NK-92 treated with Interleukin-12 subunit alpha and Interleukin-12 subunit beta, amount 100 ng/mL, for 24 hours (cell line): ENCODE results near the gene TMEM131L.
"Not testable (repeated sequence)": the region's sequence is repeated elsewhere in the genome, so short reads cannot be mapped to it uniquely, and the experiment has no call there.

Source experiments
- DNase-seq: peaks from one replicate; lab custom pipeline; 2025; lab: John Stamatoyannopoulos, UW

Gene TMEM131L, protein sequence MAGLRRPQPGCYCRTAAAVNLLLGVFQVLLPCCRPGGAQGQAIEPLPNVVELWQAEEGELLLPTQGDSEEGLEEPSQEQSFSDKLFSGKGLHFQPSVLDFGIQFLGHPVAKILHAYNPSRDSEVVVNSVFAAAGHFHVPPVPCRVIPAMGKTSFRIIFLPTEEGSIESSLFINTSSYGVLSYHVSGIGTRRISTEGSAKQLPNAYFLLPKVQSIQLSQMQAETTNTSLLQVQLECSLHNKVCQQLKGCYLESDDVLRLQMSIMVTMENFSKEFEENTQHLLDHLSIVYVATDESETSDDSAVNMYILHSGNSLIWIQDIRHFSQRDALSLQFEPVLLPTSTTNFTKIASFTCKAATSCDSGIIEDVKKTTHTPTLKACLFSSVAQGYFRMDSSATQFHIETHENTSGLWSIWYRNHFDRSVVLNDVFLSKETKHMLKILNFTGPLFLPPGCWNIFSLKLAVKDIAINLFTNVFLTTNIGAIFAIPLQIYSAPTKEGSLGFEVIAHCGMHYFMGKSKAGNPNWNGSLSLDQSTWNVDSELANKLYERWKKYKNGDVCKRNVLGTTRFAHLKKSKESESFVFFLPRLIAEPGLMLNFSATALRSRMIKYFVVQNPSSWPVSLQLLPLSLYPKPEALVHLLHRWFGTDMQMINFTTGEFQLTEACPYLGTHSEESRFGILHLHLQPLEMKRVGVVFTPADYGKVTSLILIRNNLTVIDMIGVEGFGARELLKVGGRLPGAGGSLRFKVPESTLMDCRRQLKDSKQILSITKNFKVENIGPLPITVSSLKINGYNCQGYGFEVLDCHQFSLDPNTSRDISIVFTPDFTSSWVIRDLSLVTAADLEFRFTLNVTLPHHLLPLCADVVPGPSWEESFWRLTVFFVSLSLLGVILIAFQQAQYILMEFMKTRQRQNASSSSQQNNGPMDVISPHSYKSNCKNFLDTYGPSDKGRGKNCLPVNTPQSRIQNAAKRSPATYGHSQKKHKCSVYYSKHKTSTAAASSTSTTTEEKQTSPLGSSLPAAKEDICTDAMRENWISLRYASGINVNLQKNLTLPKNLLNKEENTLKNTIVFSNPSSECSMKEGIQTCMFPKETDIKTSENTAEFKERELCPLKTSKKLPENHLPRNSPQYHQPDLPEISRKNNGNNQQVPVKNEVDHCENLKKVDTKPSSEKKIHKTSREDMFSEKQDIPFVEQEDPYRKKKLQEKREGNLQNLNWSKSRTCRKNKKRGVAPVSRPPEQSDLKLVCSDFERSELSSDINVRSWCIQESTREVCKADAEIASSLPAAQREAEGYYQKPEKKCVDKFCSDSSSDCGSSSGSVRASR (N-terminal part only)

GRCh38 chr4:153466081-153466948 lies at the start of gene TMEM131L:
TSS of gene TMEM131L (plus strand) at chr4:153466360. CDS start at chr4:153466398, 38 bp downstream.
- DNase-seq = peak; percentile 59

GRCh38 chr4:153416456-153416855 lies 49.7 kb upstream of the TMEM131L start:
- DNase-seq = not testable (repeated sequence)

DNA sequence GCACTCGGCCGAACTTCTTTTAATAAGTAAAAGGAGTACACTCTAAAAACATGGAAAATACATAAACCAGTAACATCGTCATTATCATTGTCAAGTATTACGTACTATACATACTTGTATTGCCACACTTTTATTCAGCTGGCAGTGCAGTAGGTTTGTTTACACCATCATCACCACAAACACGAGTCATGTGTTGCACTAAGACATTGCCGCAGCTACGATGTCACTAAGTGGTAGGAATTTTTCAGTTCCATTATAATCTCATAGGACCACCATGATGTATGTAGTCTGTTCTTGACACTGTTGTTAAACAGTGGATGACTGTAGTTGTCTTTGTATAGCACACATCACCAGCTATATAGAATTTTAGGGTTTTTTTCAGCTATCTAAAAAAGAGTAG lies 48.0 kb upstream of the TMEM131L start:
- DNase-seq = no peak

GRCh38 chr4:153418558-153418957 lies 47.6 kb upstream of the TMEM131L start:
- no peak for DNase-seq

- no peak for DNase-seq
Observed at GRCh38 chr4:153419029-153419428, 47.1 kb upstream of the TMEM131L start.

GRCh38 chr4:153419673-153420278 lies 46.4 kb upstream of the TMEM131L start:
- DNase-seq = no peak

DNA sequence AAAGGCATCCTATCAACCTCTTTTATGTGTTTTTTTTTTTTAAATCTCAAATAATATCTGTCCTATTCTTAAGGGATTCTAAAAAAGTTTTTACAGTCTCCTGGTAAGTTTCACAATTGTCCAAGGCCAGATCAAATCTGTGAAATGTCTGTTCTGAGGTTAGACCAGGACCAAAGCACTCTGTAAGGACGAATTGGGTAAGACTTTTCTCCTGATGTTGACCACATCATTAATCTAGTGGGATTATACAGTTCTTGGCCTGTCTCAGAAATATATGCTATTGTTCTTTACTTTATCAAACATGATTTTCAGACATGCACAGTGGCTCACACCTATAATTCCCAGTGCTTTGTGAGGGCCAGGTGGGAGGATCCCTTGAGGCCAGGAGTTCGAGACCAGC lies 45.8 kb upstream of the TMEM131L start:
- no peak for DNase-seq

- no peak for DNase-seq
Observed at GRCh38 chr4:153421941-153422340, 44.2 kb upstream of the TMEM131L start.

- DNase-seq = no peak
Observed at GRCh38 chr4:153426207-153426885, 39.8 kb upstream of the TMEM131L start.

DNA sequence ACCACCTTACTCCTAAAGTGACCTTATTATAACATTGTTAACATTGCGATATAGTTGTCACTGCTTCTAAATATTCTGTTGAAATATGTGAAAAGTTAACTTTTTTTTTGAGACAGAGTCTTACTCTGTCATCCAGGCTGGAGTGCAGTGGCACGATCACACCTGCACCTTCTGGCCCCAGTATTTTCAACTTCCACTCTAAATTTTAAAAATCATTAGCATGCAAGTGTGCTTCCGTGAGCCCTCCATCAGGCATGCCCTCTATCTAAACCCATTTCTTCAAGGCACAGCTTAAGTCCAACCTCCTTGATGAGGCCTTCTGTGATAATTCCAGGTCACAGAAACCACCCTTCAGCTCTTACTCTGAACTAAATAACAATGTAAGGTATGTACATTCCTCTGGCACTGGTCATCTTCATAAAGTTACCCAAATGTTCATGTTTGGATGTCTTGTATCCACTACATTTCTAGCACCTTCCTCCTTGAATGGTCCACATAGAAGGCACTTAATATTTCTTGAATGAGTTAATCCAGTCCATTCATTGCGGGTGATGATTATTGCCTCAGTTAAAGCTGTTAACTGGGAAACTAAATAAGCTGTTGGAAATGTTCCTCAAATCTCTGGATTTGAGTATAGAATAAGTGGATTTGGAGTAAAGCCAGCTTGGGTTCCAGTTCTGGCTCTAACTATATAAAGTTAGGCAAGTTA lies 38.6 kb upstream of the TMEM131L start:
- DNase-seq = no peak

GRCh38 chr4:153428941-153429475 lies 37.2 kb upstream of the TMEM131L start:
- no peak for DNase-seq

- peak; percentile 55 for DNase-seq
Observed at GRCh38 chr4:153432965-153433753, 33.0 kb upstream of the TMEM131L start.

DNA sequence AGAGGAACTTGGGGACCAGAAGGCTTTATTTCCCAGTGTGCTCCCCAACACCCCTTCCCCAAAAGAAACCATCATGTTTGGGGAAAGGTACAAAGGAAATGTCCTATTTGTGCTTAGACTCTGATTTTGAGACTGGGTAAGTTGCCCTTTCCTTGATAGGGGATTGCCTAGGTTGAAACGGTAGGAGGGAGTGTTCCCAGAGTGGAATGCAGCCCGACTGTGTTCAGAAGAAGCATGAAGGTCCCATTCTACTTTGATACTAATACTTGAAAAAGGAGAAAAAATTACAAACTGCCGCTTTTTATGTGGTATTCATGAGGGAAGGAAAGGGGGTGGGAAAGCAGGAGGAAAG lies 32.4 kb upstream of the TMEM131L start:
- no peak for DNase-seq

- DNase-seq = no peak
Observed at GRCh38 chr4:153434190-153434589, 32.0 kb upstream of the TMEM131L start.

DNA sequence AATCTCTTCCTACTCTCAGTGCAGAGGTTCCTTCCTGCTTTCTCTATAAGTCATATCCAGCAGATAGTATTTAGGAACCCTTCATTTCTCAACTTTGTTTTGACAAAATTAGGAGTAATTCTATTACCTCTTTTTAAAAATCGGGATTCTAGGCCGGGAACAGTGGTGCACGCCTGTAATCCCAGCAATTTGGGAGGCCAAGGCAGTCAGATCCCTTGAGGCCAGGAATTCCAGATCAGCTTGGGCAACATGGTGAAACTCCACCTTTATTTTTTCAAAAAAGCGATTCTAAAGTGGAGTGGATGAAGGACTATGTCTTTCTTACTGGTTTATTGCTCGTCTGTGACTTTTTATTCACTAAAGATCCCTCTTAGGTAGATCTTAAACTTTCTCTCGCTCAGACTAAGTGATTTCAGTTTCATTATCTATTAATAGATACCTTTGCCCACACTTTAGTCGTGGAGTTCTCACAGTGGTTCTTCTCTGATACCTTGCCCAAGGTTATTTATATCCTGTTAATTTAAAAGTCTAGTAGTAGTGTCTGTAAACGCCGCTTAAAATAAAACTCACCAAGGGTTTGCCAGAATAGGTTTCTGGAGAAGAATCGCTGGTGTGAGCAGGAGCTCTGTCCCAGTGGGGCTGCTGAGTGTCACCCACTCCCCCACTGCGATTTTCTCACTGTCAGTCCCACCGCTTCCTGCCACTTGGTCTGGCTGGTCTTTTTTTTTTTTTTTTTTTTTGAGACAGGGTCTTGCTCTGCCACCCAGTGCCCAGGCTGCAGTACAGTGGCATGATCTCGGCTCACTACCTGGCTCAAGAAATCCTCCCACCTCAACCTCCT lies 27.0 kb upstream of the TMEM131L start:
- peak; percentile 33 for DNase-seq

DNA sequence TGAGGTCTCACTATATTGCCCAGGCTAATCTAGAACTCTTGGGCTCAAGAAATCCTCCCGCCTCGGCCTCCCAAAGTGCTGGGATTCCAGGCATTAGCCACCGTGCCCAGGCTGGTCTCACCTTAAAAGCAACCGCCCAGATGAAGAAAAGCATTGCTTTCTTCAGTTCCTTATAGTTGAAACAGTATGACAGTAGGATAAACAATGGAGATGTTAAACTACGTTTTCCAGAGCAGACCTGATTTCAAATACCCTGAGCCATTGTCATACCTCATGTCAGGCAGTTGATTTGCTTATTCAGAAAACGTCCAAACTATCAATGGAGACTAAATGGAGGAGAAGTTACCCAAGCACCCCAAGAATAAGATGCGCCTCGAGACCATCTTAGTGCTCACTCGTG lies 26.3 kb upstream of the TMEM131L start:
- no peak for DNase-seq

DNA sequence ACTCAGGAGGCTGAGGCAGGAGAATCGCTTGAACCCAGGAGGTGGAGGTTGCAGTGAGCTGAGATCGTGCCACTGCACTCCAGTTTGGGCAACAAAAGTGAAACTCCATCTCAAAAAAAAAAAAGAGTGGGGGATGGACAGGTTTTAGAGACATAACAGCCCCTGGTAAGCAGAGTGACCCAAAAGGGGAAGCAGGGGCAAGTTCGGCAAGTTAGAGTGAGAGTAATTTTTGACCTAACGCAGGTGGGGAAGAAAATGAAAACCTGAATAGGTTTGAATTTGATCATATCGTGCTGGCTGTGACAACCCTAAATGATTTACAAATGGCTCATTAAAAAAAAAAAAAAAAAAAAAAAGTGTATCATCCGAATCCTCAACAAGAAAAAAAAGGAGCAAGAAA lies 25.7 kb upstream of the TMEM131L start:
- DNase-seq = no peak
